GM18502 (cell line): ENCODE data around the gene PM20D1.

ENCODE experiments used
- ATAC-seq: cut with Tn5 transposase; IDR thresholded peaks from one replicate; pipeline ENCODE4 v1.9.1; 2021; ENCODE audit warnings: mild to moderate bottlenecking; ENCODE audit not compliant: unreplicated experiment, poor library complexity

PM20D1 gene

GRCh38 chr1:205809469-205809868 is 40.5 kb downstream of the PM20D1 start:
- no peak for ATAC-seq

GRCh38 chr1:205805082-205805711 is 44.7 kb downstream of the PM20D1 start:
- ATAC-seq, result no peak

GRCh38 chr1:205804605-205805004 is 45.3 kb downstream of the PM20D1 start:
- ATAC-seq, result no peak

- no peak for ATAC-seq
These were observed 45.9 kb downstream of the PM20D1 start for GRCh38 chr1:205803986-205804385.

GRCh38 chr1:205802060-205802459 is 47.9 kb downstream of the PM20D1 start:
- ATAC-seq, result no peak

GRCh38 chr1:205800981-205801703 is 48.8 kb downstream of the PM20D1 start:
- no peak for ATAC-seq

- ATAC-seq, result no peak
These were observed 49.5 kb downstream of the PM20D1 start for GRCh38 chr1:205800427-205800826.

GRCh38 chr1:205798577-205798976 is 51.4 kb downstream of the PM20D1 start:
- ATAC-seq, result no peak

- ATAC-seq, result no peak
These were observed 52.8 kb downstream of the PM20D1 start for GRCh38 chr1:205797168-205797567.

GRCh38 chr1:205794011-205794730 is 55.8 kb downstream of the PM20D1 start:
- ATAC-seq, result no peak

GRCh38 chr1:205792961-205793673 is 56.8 kb downstream of the PM20D1 start:
- peak; percentile 31 for ATAC-seq

GRCh38 chr1:205792481-205792881 is 57.5 kb downstream of the PM20D1 start:
- ATAC-seq, result peak; percentile 64

GRCh38 chr1:205791568-205792180 is 58.3 kb downstream of the PM20D1 start:
- ATAC-seq, result no peak

GRCh38 chr1:205787287-205787916 is 62.5 kb downstream of the PM20D1 start:
- no peak for ATAC-seq

GRCh38 chr1:205786601-205787000 is 63.3 kb downstream of the PM20D1 start:
- ATAC-seq, result no peak

GRCh38 chr1:205785446-205785845 is 64.5 kb downstream of the PM20D1 start:
- ATAC-seq, result no peak

GRCh38 chr1:205783904-205784303 is 66.0 kb downstream of the PM20D1 start:
- no peak for ATAC-seq

GRCh38 chr1:205783433-205783795 is 66.5 kb downstream of the PM20D1 start:
- ATAC-seq, result no peak

GRCh38 chr1:205782627-205783432 is 67.1 kb downstream of the PM20D1 start:
- ATAC-seq, result no peak
